GM19452 (cell line): ENCODE data around the gene CISD1.
A peak's percentile ranks its signal among the peaks of the same experiment; 100 is the strongest.

Experiments
- ATAC-seq: cut with Tn5 transposase; IDR thresholded peaks from one replicate; pipeline ENCODE4 v1.9.1; 2021; ENCODE audit not compliant: unreplicated experiment

The CISD1 gene

DNA sequence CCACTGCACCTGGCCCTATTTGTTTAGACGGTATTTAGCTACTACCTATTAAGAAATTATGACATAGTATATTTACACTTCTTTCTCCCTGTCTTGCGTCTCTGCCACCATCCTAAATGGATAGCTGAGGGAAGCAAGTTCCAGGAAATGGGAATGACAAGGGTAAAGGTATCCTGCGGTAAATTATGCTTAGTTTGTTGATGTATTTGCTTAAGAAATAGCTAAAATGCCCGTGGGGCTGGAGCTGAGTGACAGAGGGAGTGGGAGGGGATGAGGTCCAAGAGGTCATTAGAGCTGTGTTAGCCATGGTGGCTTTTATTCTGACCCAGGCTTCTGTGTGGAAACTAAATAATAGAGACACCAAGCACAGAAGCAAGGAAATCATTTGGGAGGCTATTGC is 36.9 kb downstream of the CISD1 start:
- ATAC-seq, result no peak

- no peak for ATAC-seq
These were observed 38.7 kb downstream of the CISD1 start for GRCh38 chr10:58307676-58308075.

GRCh38 chr10:58311026-58311425 is 42.1 kb downstream of the CISD1 start:
- no peak for ATAC-seq

DNA sequence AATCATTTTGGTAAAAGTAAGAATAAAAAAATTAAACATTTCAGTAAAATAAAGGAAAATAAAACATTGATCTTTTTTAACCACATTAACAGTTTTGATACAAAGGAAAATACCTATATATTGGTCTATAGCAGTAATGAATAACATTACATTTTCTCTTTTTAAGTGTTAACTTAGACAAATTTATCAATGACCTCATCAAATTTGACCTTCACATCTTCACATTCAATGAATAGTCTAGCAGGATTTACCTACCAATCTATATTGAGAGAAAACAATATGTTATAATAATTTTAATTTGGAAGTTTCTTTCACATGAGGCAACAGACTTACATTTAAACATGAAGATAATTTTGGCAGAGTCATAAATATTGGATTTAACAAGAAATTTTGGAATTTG is 47.9 kb downstream of the CISD1 start:
- ATAC-seq, result no peak

DNA sequence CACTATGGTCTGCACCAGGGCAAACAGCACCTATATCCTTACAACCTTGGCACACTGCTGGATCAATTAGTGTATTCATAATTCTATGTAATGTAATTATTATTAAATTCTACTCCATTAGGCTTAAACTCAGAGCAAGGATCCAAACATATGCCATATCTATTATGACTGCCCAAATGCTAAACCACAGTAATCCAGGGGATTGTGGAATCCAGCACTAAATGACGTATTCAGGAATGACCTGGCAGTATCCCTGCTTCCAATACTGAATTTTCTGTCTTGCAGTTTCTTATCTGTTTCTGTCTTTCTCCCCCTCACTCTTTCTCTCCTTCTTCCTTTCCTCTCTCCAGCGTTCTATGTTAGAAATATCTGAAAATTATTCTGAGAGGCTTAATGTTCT is 49.4 kb downstream of the CISD1 start:
- no peak for ATAC-seq

DNA sequence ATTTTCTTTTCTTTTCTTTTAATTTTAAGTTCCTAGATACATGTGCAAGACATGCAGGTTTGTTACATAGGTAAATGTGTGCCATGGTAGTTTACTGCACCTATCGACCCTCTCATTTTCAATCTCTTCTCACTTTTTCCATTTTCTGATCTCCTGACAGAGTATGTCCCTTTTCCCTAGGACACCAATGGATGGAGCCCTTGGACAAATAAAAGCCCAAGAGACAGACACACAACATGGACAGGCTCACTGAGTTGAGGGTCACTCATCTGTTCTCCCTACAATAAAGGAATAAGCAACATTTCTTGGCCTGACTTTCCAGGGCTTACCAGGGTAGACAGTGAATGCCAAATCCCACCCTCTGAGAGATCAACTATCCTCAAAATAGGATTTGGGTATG is 50.6 kb downstream of the CISD1 start:
- ATAC-seq, result no peak

DNA sequence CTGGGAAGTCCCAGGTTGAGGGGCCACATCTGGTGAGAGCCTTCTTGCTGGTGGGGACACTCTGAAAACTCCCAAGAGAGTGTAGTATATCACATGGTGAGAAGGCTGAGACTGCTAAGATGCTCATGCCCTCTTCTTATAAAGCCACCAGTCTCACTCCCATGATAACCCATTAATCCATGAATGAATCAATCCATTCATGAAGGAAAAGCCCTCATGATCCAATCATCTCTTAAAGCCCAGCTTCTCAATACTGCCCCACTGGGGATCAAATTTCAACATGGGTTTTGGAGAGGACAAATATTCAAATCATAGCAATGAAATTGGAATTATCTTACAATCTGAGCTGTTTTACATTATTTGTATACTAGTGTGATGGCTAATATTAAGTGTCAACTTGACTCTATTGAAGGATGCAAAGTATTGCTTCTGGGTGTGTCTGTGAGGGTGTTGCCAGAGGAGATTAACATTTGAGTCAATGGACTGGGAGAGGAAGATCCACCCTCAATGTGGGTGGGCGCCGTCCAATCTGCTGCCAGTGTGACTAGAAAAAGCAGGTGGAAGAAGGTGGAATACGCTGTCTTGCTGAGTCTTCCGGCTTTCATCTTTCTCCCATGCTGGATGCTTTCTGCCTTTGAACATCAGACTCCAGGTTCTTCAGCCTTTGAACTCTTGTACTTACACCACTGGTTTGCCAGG is 51.5 kb downstream of the CISD1 start:
- no peak for ATAC-seq

- ATAC-seq, result peak; percentile 89
These were observed 53.3 kb downstream of the CISD1 start for GRCh38 chr10:58322072-58322834.

- ATAC-seq, result no peak
These were observed 53.9 kb downstream of the CISD1 start for GRCh38 chr10:58322835-58323209.

DNA sequence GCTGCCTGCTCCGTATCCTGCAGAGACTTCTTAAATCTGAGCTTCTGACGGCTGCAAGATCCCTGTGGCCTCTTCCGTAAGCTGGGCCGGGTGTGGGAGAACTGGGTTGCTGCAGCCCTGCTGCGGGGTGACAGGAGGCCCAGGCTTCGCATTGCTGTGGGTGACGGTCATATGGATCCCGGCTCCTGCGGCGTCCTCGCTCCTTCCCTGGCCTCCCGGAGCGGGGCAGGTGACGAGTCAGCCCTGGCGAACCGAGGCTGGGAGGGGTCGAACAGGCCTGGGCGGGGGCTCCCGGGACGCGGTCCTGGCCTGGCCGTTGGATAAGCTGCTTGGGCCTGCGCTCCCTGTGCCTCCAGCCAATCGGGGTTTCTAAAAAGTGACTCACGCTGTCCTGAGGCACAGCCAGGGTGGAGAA is 58.0 kb downstream of the CISD1 start:
- ATAC-seq, result no peak

DNA sequence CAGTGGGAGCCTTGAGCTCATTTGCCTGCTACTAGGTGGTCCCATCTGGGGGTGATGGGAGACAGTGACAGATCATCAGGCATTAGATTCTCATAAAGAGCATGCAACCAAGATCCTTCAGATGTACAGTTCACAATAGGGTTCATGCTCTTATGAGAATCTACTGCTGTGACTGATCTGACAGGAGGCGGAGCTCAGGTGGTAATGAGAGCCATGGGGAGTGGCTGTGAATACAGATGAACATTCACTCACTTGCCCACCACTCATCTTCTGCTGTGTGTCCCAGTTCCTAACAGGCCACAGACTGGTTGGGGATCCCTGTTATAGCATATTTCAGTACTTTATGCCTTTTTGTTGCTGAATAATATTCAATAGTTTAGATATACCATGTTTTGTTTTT is 59.3 kb downstream of the CISD1 start:
- no peak for ATAC-seq

DNA sequence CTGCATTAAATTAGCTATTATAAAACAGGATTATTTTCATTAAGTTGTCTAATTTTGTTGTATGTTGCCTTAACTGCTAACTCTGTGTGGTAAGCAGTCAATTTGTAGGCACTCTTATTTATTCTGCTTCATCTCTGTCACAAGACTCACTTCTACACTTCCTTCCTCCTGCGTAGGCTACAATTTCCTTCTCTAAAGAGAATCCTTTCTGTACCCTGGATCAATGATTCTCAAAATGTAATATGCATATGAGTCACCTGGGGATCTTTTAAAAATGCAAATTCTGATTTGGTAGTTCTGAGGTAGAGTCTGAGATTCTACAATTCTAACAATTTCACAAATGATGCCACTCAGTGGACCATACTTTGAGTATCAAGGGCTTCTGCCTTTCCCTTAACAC is 61.5 kb downstream of the CISD1 start:
- no peak for ATAC-seq

- no peak for ATAC-seq
These were observed 62.7 kb downstream of the CISD1 start for GRCh38 chr10:58331646-58332045.

DNA sequence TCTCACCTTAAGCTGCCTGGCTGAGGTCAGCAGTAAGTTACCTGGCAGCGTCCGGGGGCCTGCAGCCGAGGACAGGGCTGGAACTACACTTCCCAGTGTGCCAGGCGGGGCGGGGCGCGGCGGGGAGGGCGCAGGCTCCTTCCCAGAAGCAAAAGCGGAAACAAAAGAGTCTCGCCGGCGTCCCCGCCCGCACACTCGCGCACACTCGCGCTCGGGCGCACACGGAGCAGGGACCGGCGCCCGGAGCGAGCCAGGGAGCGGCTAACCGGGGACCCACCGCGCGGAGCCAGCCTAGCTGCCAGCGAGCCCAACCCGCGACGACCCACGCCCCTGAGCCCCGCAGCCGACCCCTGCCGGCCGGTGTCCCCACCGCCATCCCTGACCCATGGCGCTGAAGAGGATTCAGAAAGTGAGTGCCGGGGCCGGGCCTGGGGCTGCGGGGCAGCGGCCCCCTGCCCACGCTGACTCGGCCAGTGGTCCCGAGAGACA is 65.9 kb downstream of the CISD1 start, which contains the start of gene UBE2D1:
Gene UBE2D1, plus strand, starts transcription at position 190 of the 489 bp plus-strand sequence. Its CDS starts 196 bp downstream, at position 386.
- peak; percentile 93 for ATAC-seq

GRCh38 chr10:58335306-58336005 is 66.5 kb downstream of the CISD1 start:
- peak; percentile 45 for ATAC-seq

DNA sequence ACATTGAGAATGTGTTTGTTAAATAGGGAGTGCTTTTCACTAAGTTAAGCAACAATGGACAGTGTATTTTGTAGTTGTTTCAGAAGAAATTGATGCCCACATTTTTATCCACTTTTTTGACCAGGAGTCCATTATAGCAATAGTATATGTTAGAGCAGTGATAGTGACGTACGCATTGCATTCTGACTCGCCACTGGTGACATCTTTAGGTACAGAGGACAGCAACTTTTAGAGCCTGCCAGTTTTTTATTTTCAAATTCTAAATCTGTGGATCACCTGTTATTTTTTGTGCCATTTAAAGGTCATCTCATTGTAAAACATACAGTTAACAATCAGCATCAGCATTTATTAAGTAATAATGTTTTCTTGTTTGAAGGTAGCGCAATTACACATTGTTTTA is 67.3 kb downstream of the CISD1 start:
- ATAC-seq, result no peak
